Activated CD4-positive, alpha-beta T cell treated with anti-CD3 and anti-CD28 coated beads for 48 hours (primary cell): ENCODE data around the gene PRSS12.
A peak's percentile ranks its signal among the peaks of the same experiment; 100 is the strongest.
"Not testable (repeated sequence)": the region's sequence is repeated elsewhere in the genome, so short reads cannot be mapped to it uniquely, and the experiment has no call there.

Experiments used
- DNase-seq: peaks from one replicate; pipeline ENCODE4 v3.0.0-alpha.2; 2020

PRSS12 gene

DNA sequence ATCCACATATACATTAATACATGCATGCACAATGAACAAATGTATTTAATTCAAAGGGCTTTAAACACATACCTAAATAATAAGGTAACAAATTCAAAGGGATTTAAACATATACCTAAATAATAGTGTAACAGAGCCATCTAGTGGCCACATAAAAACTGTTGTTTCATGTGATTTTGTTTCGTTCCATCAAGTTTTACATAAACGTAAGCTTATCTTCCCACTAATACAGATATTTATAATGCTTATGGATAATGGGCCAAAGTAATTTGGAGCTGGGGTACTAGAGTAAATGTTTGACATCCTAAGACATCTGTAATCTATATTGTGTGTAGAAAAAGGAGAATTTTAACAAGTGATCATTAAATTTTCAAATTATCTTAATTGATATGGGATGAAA lies 82.3 kb downstream of the PRSS12 start:
- DNase-seq = no peak

DNA sequence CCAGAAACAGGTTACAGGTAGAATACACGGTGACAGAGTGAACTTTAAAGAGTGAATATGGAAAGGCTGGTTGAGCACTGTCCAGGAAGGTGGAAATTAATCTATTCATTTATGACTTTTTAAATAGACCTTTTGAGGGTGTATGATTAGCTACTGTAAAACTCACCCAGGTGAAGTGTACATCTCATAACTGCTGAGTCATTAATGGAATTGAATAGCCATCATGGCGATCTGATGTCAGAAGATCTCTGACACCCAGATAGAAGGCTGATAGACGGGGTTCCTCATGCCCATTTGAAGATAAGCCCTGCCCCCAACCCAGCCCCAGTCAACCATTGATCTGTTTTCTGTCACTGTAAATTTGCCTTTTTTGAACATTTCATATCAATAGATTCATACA lies 84.0 kb downstream of the PRSS12 start:
- no peak for DNase-seq

DNA sequence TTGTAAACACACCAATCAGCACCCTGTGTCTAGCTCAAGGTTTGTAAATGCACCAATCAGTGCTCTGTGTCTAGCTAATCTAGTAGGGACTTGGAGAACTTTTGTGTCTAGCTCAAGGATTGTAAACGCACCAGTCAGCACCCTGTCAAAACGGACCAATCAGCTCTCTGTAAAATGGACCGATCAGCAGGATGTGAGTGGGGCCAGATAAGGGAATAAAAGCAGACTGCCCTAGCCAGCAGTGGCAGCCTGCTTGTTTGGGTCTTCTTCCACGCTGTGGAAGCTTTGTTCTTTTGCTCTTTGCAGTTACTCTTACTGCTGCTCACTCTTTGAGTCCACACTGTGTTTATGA lies 86.7 kb downstream of the PRSS12 start:
- not testable (repeated sequence) for DNase-seq

DNA sequence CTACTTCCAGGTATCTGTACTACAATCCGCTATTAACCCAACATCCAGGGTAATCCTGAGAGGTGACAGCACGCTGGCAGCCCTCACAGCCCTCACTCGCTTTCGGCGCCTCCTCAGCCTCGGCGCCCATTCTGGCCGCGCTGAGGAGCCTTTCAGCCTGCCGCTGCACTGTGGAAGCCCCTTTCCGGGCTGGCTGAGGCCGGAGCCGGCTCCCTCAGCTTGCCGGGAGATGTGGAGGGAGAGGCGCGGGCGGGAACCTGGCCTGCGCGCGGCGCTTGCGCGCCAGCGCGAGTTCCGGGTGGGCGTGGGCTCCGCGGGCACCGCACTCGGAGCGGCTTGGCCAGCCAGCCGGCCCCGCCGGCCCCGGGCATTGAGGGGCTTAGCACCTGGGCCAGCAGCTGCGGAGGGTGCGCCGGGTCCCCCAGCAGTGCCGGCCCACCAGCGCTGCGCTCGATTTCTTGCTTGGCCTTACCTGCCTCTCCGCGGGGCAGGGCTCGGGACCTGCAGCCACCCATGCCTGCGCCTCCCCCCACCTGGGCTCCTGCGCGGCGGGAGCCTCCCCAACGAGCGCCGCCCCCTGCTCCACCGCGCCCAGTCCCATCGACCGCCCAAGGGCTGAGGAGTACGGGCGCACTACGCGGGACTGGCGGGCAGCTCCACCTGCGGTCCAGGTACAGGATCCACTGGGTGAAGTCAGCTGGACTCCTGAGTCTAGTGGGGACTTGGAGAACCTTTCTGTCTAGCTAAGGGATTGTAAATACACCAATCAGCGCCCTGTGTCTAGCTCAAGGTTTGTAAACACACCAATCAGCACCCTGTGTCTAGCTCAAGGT lies 87.3 kb downstream of the PRSS12 start:
- DNase-seq = peak; percentile 47

DNA sequence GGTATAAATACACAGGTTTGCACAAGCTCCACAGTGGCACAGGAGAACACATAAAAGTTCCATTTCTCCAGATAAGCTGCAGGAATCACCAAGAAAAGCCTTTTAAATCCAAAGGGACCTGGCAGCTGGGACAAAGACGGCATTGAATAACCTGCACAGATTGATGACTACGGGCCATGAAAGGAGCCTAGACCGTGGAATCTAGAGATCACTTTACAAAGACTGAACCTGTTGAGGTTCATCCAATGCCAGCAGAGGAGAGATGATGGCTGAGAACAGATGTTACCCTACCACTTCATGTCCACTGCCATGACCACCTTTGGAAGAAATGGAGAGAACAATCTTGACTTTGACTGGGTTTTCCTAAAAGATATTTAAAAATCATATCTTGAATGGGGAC lies 88.7 kb downstream of the PRSS12 start:
- DNase-seq = no peak

DNA sequence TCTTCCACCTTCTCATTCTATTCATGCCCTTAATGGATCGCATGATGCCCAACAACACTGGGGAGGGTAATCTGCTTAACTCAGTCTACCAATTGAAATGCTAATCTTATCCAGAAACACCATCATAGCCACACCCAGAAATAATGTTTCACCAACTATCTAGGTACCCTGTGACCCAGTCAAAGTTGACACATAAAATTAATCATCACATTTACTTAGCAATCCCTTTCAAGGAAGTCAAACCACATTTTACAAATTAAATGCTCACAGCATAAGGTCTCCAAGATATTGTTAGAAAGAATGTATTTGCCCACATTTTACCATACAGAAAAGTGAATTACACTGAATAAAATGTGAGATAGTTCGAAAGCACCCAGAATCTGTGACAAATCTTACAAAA lies 92.5 kb downstream of the PRSS12 start:
- DNase-seq = no peak

DNA sequence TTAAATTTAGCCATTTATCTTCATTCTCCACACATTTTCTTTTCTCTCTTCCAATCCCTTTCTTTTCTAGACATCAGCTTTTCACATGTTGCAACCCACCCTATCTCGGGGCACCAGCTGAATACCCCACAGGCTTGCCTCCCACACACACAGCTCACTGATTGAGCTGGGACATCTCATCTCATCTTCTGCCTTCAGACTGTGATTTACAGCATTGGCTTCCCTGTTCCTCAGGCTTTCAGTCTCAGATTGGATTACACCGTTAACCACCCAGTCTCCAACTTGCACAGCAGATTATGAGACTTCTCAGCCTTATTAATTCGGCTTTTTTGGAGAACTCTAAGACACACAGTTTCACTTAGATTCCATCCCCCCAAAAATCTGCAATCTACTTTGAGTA lies 93.7 kb downstream of the PRSS12 start:
- DNase-seq = no peak

DNA sequence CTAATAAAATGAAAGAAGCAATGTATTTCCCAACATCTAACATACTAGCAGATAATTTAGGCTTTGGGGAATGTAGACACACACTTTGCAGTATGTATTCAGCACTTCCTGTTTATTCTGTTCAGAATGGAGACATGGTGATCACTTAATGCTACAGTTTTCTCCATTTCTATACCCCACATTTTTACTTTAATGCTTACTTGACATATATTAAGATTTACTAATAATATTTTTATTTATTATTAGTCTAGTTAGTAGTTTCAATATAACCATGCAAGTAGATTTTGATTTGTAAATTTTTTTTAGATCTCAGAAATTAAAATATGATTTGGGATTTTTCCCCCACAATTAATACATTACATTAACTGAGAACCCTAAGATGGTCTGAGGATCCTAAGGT lies 98.4 kb downstream of the PRSS12 start:
- DNase-seq = no peak

DNA sequence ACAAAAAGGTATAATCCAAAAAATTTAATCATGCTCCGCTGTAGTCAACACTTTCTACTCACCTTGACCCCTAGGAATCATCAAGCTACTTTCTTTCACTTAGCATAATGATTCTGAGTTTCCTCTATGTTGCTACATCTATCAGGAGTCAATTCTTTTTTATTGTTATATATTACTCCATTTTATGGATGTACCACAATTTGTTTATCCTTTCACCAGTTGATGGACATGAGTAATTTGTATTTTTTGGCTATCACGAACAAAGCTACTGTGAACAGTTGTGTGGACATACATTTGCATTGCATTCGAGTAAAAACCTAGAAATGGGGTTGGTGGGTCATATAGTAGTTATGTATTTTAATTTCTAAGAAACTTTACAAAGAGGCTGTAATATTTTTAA lies 102.9 kb downstream of the PRSS12 start:
- no peak for DNase-seq

DNA sequence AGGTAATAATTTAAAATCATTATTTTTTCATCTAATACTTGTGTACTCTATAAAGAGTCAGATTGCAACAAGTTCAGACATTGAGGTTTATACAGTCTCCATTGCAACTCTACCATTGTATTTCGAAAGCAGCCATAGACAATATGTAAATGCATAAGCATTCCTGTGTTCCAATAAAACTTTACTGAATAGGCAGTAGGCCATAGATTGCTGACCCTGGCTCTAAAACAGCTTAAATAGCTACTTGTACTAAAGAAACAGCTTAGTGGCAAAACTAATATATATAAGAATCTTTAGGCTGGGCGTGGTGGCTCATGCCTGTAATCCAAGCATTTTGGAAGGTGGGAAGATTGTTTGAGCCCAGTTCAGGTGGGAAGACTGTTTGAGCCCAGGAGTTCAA lies 115.3 kb downstream of the PRSS12 start:
- no peak for DNase-seq

DNA sequence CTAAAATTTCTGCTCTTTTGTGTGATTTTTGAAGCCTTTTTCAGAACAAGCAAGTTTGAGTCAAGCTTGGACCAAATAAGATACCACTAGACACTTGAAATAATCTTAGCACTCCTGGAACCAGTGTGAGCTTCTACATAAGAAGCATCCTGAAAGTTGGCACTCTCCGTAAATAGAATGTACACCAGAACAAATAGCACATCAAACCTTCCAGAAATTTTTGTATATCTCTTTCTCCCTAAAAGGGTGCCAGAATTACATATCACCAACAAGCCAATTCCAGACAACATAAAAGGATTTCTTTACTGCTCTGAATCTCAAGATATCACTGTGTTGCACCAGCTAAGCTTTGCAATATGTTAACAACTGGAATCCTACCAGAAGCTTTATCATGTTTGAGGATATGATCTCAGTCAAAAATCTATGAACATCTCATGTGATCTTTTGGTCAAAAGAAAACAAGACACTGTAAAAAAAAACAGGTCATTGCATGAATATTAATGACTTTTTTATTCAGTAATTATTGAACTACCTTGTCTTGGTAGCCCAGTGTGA lies 117.2 kb downstream of the PRSS12 start:
- DNase-seq = no peak
